Dermis microvascular lymphatic vessel endothelial cell (primary cell): ENCODE data around the gene CDHR3. TPM values are rescaled to one million over a fixed set of nuclear protein-coding genes. Genes with fewer than 3 reads are reported as not detected.

Experiments used
- DNase-seq, 2 donors: peaks; one replicate each; pipeline versions ENCODE4 v3.0.0 to v3.0.0-alpha.2; 2010; ENCODE audit warnings: low read depth in 2 of 2
- total RNA-seq: library from RNA; depleted of rRNA; stranded (reverse); fragments of >200 nt; gene quantifications from 2 replicates; pipeline ENCODE4 v1.2.1, GENCODE V29; 2014

The CDHR3 gene
- total RNA-seq, 1 donor from 2014 or later = 1.3 TPM

- DNase-seq = peak; percentile 69 to 90
Observed at GRCh38 chr7:106064771-106065574, 101.9 kb downstream of the CDHR3 start.

GRCh38 chr7:106065575-106066500 lies 102.8 kb downstream of the CDHR3 start:
- DNase-seq = peak in 1 of 2 donors; percentile 28

GRCh38 chr7:106067678-106068077 lies 104.6 kb downstream of the CDHR3 start:
- DNase-seq = no peak

GRCh38 chr7:106068538-106068961 lies 105.5 kb downstream of the CDHR3 start:
- no peak for DNase-seq

GRCh38 chr7:106068986-106069385 lies 105.9 kb downstream of the CDHR3 start:
- no peak for DNase-seq

GRCh38 chr7:106069471-106070200 lies 106.6 kb downstream of the CDHR3 start:
- no peak for DNase-seq

GRCh38 chr7:106070201-106070551 lies 107.1 kb downstream of the CDHR3 start:
- DNase-seq = peak; percentile 62 to 70

- DNase-seq = no peak
Observed at GRCh38 chr7:106070567-106071254, 107.6 kb downstream of the CDHR3 start.

GRCh38 chr7:106071356-106071998 lies 108.4 kb downstream of the CDHR3 start:
- peak in 1 of 2 donors; percentile 86 for DNase-seq

GRCh38 chr7:106071999-106072714 lies 109.1 kb downstream of the CDHR3 start:
- peak; percentile 84 to 95 for DNase-seq

GRCh38 chr7:106072715-106073091 lies 109.6 kb downstream of the CDHR3 start:
- no peak for DNase-seq

GRCh38 chr7:106073701-106074100 lies 110.6 kb downstream of the CDHR3 start:
- DNase-seq = no peak

- DNase-seq = no peak
Observed at GRCh38 chr7:106074257-106074656, 111.2 kb downstream of the CDHR3 start.

- no peak for DNase-seq
Observed at GRCh38 chr7:106075937-106076336, 112.9 kb downstream of the CDHR3 start.

- DNase-seq = no peak
Observed at GRCh38 chr7:106076537-106076936, 113.5 kb downstream of the CDHR3 start.

- no peak for DNase-seq
Observed at GRCh38 chr7:106080300-106080987, 117.4 kb downstream of the CDHR3 start.

GRCh38 chr7:106082087-106082854 lies 119.2 kb downstream of the CDHR3 start:
- DNase-seq = no peak
